ENCODE measurements around the gene RBM4B.
"Not testable (repeated sequence)": the region's sequence is repeated elsewhere in the genome, so short reads cannot be mapped to it uniquely, and the experiment has no call there.

Gene RBM4B

GRCh38 chr11:66686100-66686785, 8.6 kb upstream of the RBM4B start:
- DNase-seq = no peak

- no peak for DNase-seq
Observed at GRCh38 chr11:66685276-66686099, 7.8 kb upstream of the RBM4B start.

GRCh38 chr11:66684635-66685034, 6.9 kb upstream of the RBM4B start:
- DNase-seq = no peak

GRCh38 chr11:66683877-66684276, 6.2 kb upstream of the RBM4B start:
- no peak for DNase-seq

GRCh38 chr11:66680966-66681645, 3.4 kb upstream of the RBM4B start:
- no peak for DNase-seq

GRCh38 chr11:66676931-66677598, 622 bp downstream of the RBM4B start:
- DNase-seq = no peak

- no peak for DNase-seq
Observed at GRCh38 chr11:66676282-66676919, 1.3 kb downstream of the RBM4B start.

GRCh38 chr11:66674964-66675602, 2.6 kb downstream of the RBM4B start:
- DNase-seq = no peak

- no peak for DNase-seq
Observed at GRCh38 chr11:66670816-66671215, 6.9 kb downstream of the RBM4B start.

- no peak for DNase-seq
Observed at GRCh38 chr11:66665369-66665768, 12.3 kb downstream of the RBM4B start.

- DNase-seq = no peak
Observed at GRCh38 chr11:66663741-66664296, 13.9 kb downstream of the RBM4B start.

GRCh38 chr11:66659763-66660162, 17.9 kb downstream of the RBM4B start:
- DNase-seq = no peak

GRCh38 chr11:66653123-66653522, 24.6 kb downstream of the RBM4B start:
- DNase-seq = no peak

GRCh38 chr11:66652651-66653050, 25.0 kb downstream of the RBM4B start:
- DNase-seq = no peak

- no peak for DNase-seq
Observed at GRCh38 chr11:66651016-66651415, 26.7 kb downstream of the RBM4B start.

- DNase-seq = no peak
Observed at GRCh38 chr11:66649903-66650302, 27.8 kb downstream of the RBM4B start.

GRCh38 chr11:66646828-66647227, 30.9 kb downstream of the RBM4B start:
- no peak for DNase-seq

- DNase-seq = no peak
Observed at GRCh38 chr11:66643745-66644437, 33.8 kb downstream of the RBM4B start.

GRCh38 chr11:66641834-66642233, 35.9 kb downstream of the RBM4B start:
- no peak for DNase-seq

- not testable (repeated sequence) for DNase-seq
Observed at GRCh38 chr11:66639814-66640340, 37.8 kb downstream of the RBM4B start.
